GM19324 (cell line): Measurements from ENCODE around the gene KCNC1.

Experiments
- ATAC-seq: cut with Tn5 transposase; IDR thresholded peaks from one replicate; pipeline ENCODE4 v1.9.1; 2021; ENCODE audit warnings: mild to moderate bottlenecking, moderate library complexity; ENCODE audit not compliant: unreplicated experiment, low FRiP score

KCNC1 gene

DNA sequence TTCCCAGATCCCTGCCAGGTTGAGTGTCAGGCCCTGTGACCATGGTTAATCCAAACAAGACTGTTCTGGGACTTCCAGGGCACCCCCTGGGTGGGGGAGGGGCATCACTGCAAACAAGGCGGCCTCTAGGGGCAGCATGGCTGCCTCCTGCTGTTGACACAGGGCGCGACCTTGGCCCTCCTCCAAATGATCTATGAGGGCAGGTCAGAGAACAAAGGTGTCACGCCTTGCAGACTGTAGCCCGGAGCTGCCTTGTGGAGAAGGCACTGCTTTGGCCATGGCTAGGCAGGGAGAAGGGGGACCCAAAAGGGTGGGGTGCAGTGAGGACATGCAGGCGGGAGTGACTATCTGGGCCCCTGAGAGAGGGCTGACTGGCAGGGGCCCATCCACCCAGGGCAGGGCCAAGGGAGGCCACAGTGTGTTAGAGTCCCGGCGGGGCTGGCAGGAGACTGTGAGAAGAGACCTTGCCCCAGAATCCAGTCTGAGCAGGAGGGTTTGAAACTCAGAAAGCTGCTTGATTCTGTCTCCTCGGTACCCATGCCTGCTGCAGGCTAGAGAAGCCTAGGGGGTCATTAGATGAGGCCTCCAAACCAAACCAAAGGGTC lies 35.6 kb downstream of the KCNC1 start:
- no peak for ATAC-seq

DNA sequence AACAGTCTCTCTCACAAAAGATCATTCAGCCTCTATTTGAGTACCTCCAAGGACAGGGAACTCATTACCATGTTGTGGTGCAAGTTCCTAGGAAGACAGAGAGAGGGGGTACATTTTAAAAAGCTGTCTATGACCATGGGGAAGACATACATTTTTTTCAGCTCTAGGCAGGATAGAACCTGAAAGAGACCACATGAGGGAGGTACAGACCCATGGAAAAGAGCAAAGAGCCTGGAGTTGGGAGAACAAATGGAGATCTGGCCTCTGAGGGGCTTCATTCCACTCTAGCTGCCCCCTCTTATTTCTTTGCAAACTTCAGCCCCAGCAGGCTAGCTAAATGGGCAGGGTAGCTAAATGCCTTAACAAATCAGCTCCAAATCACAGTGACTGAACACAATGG lies 36.3 kb downstream of the KCNC1 start:
- ATAC-seq, result no peak

DNA sequence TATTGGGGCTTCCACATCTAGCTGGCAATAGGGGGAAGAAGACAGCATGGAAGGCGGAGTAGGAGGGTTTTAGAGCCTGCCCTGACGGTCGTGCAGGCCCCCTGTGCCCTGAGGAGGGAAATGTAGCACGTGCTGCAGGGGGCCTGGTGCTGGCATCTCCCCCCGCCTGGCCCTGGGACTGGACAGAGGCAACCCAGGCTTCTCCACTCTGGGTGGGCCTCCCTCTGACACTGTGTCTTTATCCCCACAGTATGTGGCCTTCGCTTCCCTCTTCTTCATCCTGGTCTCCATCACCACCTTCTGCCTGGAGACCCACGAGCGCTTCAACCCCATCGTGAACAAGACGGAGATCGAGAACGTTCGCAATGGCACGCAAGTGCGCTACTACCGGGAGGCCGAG lies 36.8 kb downstream of the KCNC1 start:
- no peak for ATAC-seq

DNA sequence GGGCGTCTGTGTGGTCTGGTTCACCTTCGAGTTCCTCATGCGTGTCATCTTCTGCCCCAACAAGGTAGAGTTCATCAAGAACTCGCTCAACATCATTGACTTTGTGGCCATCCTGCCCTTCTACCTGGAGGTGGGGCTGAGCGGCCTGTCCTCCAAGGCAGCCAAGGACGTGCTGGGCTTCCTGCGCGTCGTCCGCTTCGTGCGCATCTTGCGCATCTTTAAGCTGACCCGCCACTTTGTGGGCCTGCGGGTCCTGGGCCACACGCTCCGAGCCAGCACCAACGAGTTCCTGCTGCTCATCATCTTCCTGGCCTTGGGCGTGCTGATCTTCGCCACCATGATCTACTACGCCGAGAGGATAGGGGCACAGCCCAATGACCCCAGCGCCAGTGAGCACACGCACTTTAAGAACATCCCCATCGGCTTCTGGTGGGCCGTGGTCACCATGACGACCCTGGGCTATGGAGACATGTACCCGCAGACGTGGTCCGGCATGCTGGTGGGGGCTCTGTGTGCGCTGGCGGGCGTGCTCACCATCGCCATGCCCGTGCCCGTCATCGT lies 37.3 kb downstream of the KCNC1 start:
- no peak for ATAC-seq

DNA sequence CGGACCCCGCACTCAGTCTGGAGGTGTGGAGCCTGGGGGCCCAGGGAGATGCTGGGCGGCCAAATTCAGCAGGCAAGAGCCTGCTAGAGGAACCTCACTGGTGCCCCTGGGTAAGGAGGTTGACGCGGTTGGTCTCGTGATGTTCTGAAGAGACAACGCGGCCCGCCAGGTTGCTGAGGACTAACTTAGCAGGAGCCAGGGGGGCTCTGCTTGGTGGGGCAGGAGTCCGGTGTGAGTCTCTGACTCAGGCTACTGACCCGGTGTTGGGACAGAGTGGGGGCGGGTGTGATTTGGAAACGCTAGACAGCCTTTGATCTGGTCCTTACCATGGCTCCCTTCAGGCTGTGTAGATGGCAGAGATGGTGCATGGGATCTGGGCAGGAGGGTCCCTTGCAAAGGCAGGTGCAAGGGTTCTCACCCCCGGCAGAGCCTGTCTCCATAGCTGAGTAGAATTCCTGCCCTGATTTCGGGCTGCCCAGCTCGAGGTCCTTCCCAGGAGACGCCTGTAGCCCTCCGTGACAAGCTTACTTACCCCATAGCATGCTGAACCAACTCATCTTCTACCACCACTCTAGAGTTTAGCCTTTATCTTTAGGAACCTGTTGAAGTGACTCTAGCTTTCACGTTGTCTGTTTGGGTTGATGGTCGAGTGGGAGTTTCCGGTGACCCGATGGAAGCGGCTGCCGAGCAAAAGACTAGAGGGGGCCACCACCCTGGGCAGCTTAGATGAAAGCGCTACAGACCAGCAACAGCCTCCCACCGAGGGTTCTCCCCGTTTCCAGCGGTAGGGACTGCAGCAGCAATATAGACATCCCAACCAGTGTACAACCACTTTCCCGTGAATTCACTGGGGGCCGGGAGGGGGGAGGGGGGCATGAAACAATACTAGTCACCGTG lies 38.4 kb downstream of the KCNC1 start:
- no peak for ATAC-seq

DNA sequence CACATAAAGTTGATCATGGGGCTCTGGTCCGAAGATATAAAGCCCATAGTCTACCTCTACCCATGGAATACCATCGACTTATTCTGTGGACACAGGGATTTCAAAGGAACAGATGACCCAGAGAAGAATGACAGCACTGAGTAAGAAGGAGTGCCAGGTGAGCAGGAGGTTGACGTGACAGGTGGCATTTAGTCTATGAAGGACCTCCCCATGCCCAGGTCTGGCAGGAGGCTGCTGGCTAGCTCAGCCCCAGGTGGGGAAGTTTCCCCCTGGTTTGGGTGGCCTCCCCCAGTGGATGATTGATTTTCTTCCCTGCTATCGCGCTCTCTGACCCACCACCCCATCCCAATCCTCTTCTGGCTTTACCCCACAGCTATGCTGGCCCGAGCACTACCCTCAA lies 39.1 kb downstream of the KCNC1 start:
- no peak for ATAC-seq

DNA sequence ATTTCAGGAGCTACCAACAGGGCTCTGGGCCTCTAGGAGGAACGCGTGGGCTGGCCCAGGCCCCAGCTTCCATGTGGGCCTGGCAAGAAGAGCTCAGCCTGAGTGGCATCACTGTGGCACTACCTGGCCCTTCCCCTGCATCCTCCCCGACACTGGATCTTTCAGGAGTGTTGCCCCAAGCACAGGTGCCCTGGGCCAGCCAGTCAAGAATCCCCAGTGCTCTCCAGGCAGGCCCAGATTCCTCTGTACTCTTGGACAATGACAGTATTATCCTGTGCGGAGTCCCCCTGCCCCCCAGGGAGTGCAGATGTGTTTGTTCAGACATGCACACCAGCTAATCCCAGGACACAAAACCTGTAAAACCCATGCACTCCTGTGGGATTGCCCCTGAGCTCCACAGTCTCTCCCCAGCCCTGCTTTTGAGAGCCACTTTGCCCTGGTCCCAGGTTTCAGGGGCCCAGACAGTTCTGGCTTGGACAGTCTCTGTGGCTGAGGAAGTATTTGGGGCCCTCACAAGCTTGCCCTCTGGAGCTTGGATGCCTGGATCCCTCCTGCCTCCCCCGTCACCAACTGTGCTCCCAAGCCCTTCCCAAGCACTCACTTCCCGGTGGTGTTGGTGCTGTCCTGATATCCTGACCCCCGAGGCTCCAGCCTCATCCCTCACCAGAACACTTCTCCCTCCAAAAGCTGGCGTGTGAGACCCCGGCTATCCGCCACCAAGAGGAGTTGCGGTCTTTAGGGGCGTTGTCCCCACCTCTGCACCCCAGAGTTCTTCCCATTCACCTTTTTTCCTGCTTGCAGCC lies 39.9 kb downstream of the KCNC1 start:
- no peak for ATAC-seq

DNA sequence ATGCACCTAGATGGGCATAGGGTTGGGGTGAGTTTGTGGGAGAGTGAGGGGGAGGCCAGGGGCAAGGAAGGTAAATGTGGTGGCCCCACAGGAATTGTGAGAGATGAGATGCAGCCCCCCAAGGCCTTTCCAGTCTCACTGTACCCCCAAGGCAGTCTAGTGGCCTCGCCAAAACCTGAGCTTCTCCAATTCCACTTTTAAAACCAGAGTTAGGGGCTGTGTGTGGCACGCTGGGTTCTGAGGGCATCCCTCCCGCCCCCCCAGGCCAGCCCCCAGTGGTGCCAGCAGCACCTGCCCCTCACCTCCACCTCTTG lies 40.4 kb downstream of the KCNC1 start:
- ATAC-seq, result no peak

DNA sequence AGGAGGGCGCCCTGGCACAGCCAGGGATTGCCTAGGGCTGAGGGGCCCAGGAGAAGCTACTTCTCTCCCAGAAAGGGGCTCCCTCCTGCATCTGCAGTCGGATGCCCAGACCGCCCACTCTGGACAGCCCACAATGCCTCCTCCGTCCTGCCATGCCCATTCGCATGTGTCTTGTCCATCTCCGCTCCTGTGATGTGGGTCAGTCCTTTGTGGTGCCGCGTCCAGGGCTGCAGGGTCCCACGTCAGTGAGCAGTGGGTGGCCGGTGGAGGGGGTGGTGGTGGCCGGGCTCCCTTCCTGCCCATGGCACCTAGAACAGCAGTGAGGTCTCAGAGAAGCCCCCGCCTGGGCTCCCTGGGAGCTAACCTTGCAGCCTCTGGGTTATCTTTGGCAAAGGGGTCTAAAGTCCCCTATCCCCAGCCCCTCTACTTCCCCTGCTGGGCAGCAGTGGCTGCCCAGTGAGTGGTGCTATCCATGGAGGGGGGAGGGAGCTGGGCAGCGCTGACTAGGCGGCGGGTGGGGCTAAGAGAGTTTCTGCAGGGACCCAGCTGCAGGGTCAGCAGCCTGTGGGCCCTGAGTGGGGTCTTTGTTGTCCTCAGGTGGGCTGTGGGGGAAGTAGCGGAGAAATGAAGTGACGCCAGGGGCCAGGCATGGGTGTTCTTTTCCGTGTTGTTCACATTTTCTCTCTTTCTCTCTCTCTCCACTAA lies 41.1 kb downstream of the KCNC1 start:
- ATAC-seq, result no peak

DNA sequence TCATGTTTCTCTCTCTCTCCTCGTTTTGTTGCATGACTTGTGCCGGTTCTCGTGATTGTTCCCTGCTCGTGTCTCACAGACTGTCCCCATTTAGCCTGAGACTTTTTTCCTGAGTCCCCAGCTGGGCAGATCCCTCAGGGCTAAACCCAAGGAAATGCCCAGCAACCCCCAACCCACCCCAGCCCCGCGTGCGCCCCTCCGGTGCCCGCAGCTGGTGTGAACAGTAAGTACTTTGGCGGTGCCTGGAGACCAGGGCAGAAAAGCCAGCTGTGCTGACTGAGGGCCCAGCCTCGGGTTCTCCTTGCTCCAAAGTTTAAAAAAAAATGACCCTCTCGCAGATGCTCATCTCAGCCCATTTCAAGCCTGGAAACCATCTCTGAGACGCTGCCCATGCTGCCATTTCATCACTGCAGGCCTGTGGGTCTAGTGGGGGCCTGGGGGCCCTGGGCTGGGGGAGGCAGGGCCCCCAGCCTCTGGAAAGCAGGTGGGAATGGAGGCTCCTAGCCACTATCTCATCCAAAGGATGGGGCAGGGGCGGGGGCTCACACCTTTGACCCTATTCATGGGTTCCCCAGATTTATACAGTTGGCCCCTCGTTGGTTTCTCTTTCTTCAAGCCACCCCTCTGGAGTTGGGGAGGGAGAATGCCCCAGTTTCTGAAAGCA lies 41.8 kb downstream of the KCNC1 start:
- no peak for ATAC-seq

DNA sequence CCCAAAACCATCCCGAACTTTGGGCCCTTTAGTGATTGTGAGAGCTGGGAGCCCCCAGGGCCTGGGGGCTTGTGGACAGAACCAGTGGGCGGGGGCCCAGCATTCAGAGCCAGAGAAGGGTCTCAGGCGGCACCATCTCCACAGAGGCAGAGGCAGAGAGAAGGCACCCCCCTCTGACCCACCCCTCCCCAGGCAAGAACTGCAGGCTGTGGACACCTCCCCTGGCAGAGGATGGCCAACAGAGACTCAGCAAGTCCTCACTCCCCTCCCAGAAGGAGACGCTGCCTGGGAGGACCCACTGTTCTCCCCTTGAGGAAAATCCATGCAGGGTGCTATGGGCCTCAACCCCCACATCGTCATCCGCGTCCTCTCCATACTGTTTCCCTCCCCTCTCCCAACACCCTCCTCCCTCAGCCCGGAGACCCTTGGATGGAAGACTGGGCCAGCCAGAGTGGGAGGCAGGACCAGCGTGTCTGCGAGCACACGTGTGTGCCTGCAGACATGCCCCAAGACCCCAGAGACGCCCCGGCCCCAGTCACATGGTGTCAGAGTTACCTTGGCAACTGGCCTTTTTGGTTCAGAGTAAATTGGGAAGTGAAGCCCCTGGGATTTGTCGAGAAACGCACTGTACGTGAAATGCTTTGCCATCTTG lies 42.6 kb downstream of the KCNC1 start:
- no peak for ATAC-seq

DNA sequence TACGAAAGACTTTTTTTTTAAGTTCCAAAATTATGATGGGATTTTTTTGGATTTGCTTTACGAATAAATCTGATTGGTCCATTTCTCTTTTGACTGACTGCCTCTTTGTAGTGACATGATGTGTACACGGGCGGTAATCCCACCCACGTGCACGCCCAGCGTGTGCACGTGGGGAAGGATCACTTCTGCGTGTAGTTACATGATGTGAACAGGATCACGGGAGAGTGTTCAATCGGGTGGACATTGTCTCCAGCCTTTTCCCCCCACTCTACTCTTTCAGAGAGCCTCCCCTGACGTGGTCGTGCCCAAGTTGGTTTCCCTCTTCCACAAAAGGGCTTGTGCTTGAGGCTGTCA lies 43.1 kb downstream of the KCNC1 start:
- no peak for ATAC-seq

DNA sequence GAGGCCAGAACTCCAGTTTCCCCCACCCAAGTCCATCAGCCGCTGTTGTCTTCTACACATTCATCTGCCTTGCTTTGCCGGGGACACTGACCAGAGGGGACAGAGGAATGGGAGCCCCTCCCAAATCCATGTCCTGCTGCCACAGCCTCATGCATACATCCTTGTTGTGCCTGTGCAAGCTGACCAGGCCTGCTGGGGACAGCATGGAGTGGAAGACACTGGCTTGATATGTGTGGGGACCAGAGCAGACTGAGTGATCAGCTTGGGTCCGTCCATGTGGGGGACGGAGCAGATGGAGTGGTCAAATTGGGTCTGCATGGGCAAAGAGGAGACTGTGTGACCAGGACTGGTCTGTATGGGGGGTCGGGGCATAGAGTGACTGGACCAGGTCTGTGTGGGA lies 43.8 kb downstream of the KCNC1 start:
- ATAC-seq, result no peak

DNA sequence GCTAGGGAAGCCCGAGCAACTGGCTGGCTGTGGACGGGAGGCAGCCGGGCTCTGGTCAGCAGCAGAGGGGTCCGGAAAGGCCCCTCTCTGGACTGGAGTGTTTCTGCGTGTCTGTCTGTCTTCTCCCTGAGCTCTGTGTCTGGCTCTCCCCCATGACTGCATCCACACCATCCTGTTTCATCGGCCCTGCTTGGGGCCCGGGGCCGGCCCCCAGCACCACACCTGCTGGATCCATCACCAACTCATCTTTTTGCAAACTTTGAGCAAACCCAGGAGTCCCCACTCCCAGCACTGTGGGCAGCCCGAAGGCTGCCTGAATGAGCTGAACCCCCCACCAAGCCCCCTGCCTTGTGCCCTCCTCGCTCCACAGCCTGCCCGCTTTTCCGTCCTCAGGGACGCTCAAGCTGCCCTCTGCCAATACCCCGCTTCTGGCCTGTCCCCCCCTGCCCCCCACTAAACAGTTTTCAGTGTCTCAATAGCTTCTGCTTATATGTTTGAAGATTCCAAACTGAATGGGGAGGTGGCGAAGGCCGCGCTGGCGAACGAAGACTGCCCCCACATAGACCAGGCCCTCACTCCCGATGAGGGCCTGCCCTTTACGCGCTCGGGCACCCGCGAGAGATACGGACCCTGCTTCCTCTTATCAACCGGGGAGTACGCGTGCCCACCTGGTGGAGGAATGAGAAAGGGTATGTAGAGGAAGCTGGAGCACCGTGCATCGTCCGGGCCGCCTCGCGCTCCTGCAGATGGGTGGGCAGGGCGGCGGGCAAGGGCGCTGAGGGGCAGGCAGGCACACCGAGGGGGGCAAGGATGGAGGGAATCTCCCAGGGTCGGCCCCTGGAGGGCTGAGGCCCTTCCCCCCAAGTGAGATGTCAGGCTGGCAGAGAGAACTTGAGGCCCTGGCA lies 44.6 kb downstream of the KCNC1 start:
- ATAC-seq, result no peak

DNA sequence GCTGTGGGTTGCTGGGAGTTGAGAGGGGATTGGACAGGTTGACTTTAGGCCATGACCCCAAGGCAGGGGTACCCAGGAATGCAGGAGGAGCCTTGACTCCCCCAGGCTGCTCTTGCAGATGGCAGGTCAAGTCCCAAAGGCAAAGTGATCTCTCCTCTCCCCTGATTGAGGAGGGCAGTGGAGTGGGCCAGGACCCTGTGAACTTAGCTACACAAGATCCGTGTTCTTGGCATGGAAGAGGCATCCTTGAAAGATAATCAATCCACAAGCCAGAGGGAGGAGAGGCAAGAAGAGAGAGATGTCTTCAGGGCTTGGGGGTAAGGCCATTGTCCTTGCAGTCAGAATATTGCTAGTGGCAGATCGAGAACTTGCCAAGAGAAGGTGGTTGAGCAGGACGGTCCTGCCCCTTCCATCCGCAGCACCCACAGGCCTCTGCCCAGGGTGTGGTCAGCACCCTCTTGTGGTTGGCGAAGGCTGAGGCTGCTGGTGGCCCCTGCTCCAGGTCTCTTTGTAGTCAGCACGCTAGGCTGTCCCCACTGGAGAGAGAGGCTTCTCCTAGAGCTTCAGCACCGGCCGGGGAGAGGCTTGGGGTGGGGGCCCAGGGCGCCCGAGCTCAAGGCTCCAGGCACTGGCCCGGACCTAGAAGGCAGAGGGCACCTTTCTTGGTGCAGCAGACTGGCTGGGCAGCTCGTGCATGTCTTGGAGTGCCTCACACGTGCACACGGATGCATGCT lies 45.4 kb downstream of the KCNC1 start:
- ATAC-seq, result no peak

DNA sequence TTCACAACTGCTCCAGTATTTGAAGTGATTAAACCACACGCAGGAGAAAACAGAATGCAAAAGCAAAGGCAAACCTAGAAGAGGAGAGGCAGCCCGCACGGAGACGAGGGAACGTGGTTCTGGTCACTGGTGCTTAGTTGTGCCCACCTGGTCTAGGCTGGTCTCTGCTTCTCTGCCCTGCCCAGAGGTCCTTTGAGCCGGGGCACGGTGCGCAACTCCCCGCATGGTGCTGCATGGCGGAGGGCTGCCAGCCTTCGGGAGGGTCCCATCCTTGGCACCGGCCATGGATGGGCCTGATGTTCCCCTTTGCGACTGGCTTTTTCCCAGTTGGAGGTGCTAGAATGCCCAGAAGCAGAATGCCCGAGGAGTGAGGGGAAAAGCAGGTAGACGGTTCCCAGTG lies 46.1 kb downstream of the KCNC1 start:
- ATAC-seq, result no peak

DNA sequence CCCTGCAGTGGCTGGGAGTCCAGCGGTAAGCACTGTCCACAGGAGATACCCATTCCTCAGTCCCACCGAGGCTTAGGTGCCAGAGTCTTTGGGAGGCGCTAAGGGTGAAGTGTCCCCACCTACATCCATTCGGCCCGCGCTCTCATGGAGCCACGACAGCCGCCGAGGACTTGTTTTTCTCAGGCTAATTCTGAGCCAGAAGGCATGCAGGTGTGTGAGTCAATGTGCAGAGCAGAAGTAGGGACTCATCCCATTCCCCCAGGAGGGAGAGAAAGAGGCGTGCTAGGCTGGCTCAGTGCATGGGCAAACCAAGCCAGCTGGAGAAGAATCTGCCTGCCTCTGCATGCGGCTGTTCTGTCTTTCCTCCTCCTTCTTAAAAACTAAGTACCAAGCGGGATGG lies 46.6 kb downstream of the KCNC1 start:
- no peak for ATAC-seq

DNA sequence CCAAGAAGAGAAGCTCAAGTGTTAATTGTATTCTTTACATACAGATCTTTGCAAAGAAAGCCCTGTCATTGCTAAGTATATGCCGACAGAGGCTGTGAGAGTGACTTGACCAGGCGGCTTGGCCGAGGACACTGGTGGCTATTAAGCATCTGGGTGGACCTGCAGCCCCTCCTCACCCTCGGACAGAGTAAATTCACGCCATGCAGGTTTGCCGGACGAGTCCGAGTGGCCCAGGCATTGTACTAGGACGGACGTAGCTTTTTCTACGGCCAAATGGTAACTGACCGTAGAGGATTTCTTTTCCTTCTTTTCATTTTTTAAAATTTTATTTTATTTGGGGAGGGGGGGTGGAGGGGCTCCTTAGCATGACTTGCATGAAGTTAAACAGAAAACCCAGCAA lies 47.0 kb downstream of the KCNC1 start:
- no peak for ATAC-seq
